ENCODE data around the gene TAS2R60. TPM values are rescaled to one million over a fixed set of nuclear protein-coding genes. Genes with fewer than 3 reads are reported as not detected.
"Not testable (repeated sequence)": the region's sequence is repeated elsewhere in the genome, so short reads cannot be mapped to it uniquely, and the experiment has no call there.

TAS2R60 gene
- total and polyA plus RNA-seq, 2 of the 8 experiments (the other 6 are each of a cell fraction or from before 2014, with no cell fraction given) = 0.15 to 0.32 TPM

GRCh38 chr7:143472071-143472689, 28.9 kb downstream of the TAS2R60 start:
- H3K79me2 ChIP-seq (ENCODE audit: control insufficient read depth in 1 of 2, insufficient read depth in 2 of 2, low read length in 2 of 2); H4K20me1 ChIP-seq (replicated peaks in 1 of 2; ENCODE audit: control insufficient read depth in 1 of 2, insufficient read depth in 2 of 2, low read length in 2 of 2); H2BK120ac ChIP-seq (replicated peaks; ENCODE audit: low read depth, low read length); H3K36me3 ChIP-seq (ENCODE audit: control insufficient read depth in 2 of 4, insufficient read depth in 4 of 4, low read length in 3 of 4); H2BK15ac ChIP-seq (ENCODE audit: low read length); H4K91ac ChIP-seq (replicated peaks; ENCODE audit: insufficient read length, low read length); H4K5ac ChIP-seq (ENCODE audit: insufficient read length, low read depth, low read length); H3K4me1 ChIP-seq (replicated peaks in 1 of 4; ENCODE audit: control insufficient read depth in 3 of 4, insufficient read depth in 4 of 4, low read length in 3 of 4); H3K18ac ChIP-seq (ENCODE audit: extremely low read depth, low read length); H3K9ac ChIP-seq (replicated peaks in 1 of 4; ENCODE audit: extremely low read depth in 1 of 4, low read depth in 3 of 4, low read length in 3 of 4); H3K27me3 ChIP-seq (replicated peaks in 1 of 4; ENCODE audit: control insufficient read depth in 3 of 4, extremely low read depth in 1 of 4, insufficient read depth in 3 of 4, low read length in 3 of 4); H3K4me3 ChIP-seq (ENCODE audit: extremely low read depth in 1 of 4, insufficient read depth in 2 of 4, low read depth in 3 of 4, low read length in 4 of 4); H4K8ac ChIP-seq (ENCODE audit: extremely low read depth, insufficient read depth, low read length); H3K23me2 ChIP-seq (ENCODE audit: low read depth, low read length); H3K14ac ChIP-seq (ENCODE audit: insufficient read length); H3K4ac ChIP-seq (replicated peaks; ENCODE audit: insufficient read length, low read depth, low read length); H3K9me3 ChIP-seq (ENCODE audit: insufficient read depth in 2 of 2, low read depth in 1 of 2, low read length in 1 of 2); H2AK5ac ChIP-seq (ENCODE audit: low read depth, low read length); H2AFZ ChIP-seq (ENCODE audit: low read length); H2BK12ac ChIP-seq (ENCODE audit: low read depth, low read length); H3K27ac ChIP-seq (ENCODE audit: low read depth, low read length); H2BK5ac ChIP-seq (ENCODE audit: low read depth, low read length); H3K4me2 ChIP-seq (ENCODE audit: insufficient read depth in 1 of 2, low read depth in 2 of 2, low read length in 2 of 2); H3K56ac ChIP-seq (replicated peaks; ENCODE audit: insufficient read length, low read depth, low read length); H3K79me1 ChIP-seq (ENCODE audit: low read depth, low read length); H2BK20ac ChIP-seq (ENCODE audit: low read length); DNase-seq (ENCODE audit: low read depth in 1 of 2, low spot score in 2 of 2); H3K23ac ChIP-seq (ENCODE audit: insufficient read length); FAIRE-seq; POLR2A ChIA-PET (ENCODE audit: partially characterized antibody): not testable (repeated sequence)
- CTCF ChIA-PET (ENCODE audit: partially characterized antibody) = interaction anchor here (0.8 to 2.0 kb wide), 3 partner anchors 8 to 231 kb away, joined by 3 to 5 read pairs (median 3); no protein-coding TSS in a partner anchor
- 87% methylated on average over 11 of the region's 11 CpGs; no CpG with 5 or more reads in 1 of the 2 experiments for WGBS, 2 experiments (ENCODE audit: extremely low coverage in 1 of 2, insufficient coverage in 1 of 2, insufficient read length in 1 of 2, insufficient replicate concordance in 2 of 2, low coverage in 1 of 2, low lambda C conversion rate in 2 of 2, missing lambda C conversion rate in 1 of 2)
